Peyer's patch (tissue), 4 donors: ENCODE results near the gene PLA2G2C.
"Not testable (repeated sequence)": the region's sequence is repeated elsewhere in the genome, so short reads cannot be mapped to it uniquely, and the experiment has no call there.

Source experiments
- POLR2A ChIP-seq, 2 donors: fragments of 450-650 bp; IDR thresholded peaks; one replicate each; pipeline ENCODE4 v1.5.1; 2017; ENCODE audit warnings: antibody characterized with exemption in 2 of 2, mild to moderate bottlenecking in 2 of 2, moderate library complexity in 2 of 2
- TF ChIP-seq, protein P1 (sequence below), 6 experiments: fragments of 450-650 bp in 4 of 6; fragments of 200-600 bp in 2 of 6; sonication (generic) in 1 of 6; IDR thresholded peaks; one replicate each; pipeline ENCODE4 v1.5.1; 2017 to 2019; ENCODE audit warnings: antibody characterized with exemption in 6 of 6, mild to moderate bottlenecking in 3 of 6, moderate library complexity in 1 of 6

DNA sequence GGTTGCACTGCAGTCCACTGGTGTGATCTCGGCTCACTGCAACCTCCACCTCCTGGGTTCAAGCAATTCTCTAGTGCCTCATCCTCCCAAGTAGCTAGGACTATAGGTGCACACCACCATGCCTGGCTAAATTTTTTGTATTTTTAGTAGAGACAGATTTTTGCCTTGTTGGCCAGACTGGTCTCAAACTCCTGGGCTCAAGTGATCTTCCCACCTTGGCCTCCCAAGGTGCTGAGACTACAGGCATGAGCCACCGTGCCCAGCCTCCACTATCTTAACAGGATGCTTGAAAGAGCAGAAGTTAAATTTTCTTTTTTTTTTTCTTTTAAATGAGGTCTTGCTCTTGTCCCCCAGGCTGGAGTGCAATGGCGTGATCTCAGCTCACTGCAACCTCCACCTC is 55.8 kb downstream of the PLA2G2C start:
- TF ChIP-seq, protein P1, sequence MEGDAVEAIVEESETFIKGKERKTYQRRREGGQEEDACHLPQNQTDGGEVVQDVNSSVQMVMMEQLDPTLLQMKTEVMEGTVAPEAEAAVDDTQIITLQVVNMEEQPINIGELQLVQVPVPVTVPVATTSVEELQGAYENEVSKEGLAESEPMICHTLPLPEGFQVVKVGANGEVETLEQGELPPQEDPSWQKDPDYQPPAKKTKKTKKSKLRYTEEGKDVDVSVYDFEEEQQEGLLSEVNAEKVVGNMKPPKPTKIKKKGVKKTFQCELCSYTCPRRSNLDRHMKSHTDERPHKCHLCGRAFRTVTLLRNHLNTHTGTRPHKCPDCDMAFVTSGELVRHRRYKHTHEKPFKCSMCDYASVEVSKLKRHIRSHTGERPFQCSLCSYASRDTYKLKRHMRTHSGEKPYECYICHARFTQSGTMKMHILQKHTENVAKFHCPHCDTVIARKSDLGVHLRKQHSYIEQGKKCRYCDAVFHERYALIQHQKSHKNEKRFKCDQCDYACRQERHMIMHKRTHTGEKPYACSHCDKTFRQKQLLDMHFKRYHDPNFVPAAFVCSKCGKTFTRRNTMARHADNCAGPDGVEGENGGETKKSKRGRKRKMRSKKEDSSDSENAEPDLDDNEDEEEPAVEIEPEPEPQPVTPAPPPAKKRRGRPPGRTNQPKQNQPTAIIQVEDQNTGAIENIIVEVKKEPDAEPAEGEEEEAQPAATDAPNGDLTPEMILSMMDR (IDR thresholded peaks at IDR 0.05), result not testable (repeated sequence)
- not testable (repeated sequence) for TF ChIP-seq POLR2A (IDR thresholded peaks at IDR 0.05)
